IPS-18c (cell line): Measurements from ENCODE around the gene CNKSR2.

ENCODE experiments used
- H3K4me3 ChIP-seq: 2 replicates; pipeline ENCODE4 v1.7.0; 2013; ENCODE audit warnings: low read depth, mild to moderate bottlenecking, low read length, moderate library complexity; ENCODE audit not compliant: insufficient read depth
- H3K9me3 ChIP-seq: one replicate; pipeline ENCODE4 v1.6.1; 2013; ENCODE audit warnings: mild to moderate bottlenecking, low read length, moderate library complexity; ENCODE audit not compliant: control insufficient read depth, insufficient read depth

Gene CNKSR2

GRCh38 chrX:21374163-21374993, at the start of gene CNKSR2:
Gene CNKSR2, plus strand, starts transcription at chrX:21374418. Its CDS starts 480 bp downstream, at chrX:21374898.
- Histone ChIP-seq H3K4me3 (peak within 1 kb of the TSS; percentile 68), H3K9me3 (peaks cover 3% of the 10 kb centered on the region)

DNA sequence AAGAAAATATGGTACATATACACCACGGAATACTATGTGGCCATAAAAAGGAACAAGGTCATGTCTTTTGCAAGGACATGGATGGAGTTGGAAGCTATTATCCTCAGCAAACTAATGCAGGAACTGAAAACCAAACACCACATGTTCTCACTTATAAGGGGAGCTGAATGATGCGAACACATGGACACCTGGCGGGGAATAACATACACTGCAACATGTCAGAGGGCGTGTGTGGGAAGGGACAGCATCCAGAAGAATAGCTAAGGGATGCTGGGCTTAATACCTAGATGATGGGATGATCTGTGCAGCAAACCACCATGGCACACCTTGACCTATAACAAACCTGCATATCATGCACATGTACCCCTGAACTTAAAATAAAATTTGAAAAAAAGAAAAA, 19.5 kb upstream of the CNKSR2 start:
- H3K4me3 ChIP-seq, result no peak overlapping the region

GRCh38 chrX:21355831-21356230, 18.4 kb upstream of the CNKSR2 start:
- Histone ChIP-seq H3K4me3 (no peak overlapping the region), H3K9me3 (no peaks in the 10 kb centered on the region)

More for the DNA sequence above, 19.5 kb upstream of the CNKSR2 start:
- no peaks in the 10 kb centered on the region for H3K9me3 ChIP-seq

GRCh38 chrX:21369613-21370012, 4.6 kb upstream of the CNKSR2 start:
- no peaks in the 10 kb centered on the region for H3K9me3 ChIP-seq
- H3K4me3 ChIP-seq, result no peak overlapping the region

DNA sequence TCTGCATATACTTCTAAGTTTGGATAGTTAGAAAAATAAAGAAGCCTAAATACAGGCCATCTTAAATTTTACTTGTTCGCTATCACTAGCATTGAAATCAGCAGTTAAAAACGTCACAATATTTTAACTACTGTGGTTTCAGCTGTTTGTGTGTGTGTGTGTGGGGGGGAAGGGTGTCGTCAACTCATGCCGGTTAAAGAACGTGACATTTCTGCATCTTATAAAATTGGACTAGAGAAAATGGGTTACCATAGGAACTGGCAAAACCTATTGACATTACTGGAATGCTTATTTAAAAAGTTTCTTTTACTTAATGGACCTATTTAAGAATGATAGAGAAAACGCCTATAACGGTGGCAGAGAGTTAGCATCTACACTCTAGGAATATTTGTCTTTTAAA, 1.2 kb upstream of the CNKSR2 start:
- peaks cover 3% of the 10 kb centered on the region for H3K9me3 ChIP-seq
- no peak overlapping the region for H3K4me3 ChIP-seq

GRCh38 chrX:21373637-21374162, 518 bp upstream of the CNKSR2 start:
- H3K9me3 ChIP-seq, result peaks cover 3% of the 10 kb centered on the region
- peak overlapping the region; percentile 45 for H3K4me3 ChIP-seq

- H3K4me3 ChIP-seq, result peak overlapping the region; percentile 68
- peaks cover 3% of the 10 kb centered on the region for H3K9me3 ChIP-seq
Measured at GRCh38 chrX:21374994-21375707, 933 bp downstream of the CNKSR2 start.

GRCh38 chrX:21375708-21376009, 1.4 kb downstream of the CNKSR2 start:
- peaks cover 3% of the 10 kb centered on the region for H3K9me3 ChIP-seq
- peak overlapping the region; percentile 68 for H3K4me3 ChIP-seq

GRCh38 chrX:21376636-21377035, 2.4 kb downstream of the CNKSR2 start:
- H3K4me3 ChIP-seq, result no peak overlapping the region
- peaks cover 3% of the 10 kb centered on the region for H3K9me3 ChIP-seq

DNA sequence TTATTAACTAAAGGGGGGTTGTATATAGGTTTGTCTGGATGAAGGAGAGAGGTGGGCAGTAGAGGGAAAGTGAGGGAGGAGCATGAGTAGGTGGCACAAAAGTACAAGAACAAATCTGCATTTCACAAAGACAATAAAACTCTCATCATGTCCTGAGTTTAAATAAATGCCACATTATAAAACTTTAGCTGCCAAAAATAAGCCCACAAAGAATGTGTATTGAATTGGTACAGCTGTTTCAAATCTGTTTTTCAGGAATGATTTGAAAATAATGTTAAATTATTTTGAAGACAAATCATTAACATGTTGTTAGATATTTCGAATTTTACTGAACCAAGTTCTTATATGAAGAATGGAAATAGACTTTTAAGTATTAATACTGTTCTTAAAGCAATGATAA, 5.8 kb downstream of the CNKSR2 start:
- peaks cover 3% of the 10 kb centered on the region for H3K9me3 ChIP-seq
- no peak overlapping the region for H3K4me3 ChIP-seq

GRCh38 chrX:21382715-21383114, 8.5 kb downstream of the CNKSR2 start:
- Histone ChIP-seq H3K9me3 (no peaks in the 10 kb centered on the region), H3K4me3 (no peak overlapping the region)

DNA sequence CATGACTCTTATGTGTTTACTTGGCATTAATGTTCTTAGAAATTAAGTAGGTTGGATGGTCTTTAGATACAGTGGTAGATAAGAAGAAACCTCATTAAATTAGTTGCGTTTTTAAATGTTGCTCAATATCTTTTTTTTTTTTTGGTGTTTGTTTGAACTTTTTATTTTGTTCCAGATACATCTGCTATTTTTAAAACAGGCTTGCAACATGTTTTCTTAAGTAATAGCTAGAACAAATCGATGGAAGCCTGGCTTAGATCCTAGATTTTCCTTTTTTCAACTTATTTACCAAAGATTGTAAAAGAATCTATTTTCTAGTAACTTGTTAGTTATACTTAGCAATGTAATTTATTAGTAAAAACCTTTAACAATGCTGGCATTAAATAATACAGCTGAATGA, 9.3 kb downstream of the CNKSR2 start:
- Histone ChIP-seq H3K9me3 (no peaks in the 10 kb centered on the region), H3K4me3 (no peak overlapping the region)

- H3K4me3 ChIP-seq, result no peak overlapping the region
- H3K9me3 ChIP-seq, result no peaks in the 10 kb centered on the region
Measured at GRCh38 chrX:21384178-21384577, 10.0 kb downstream of the CNKSR2 start.

GRCh38 chrX:21394792-21395191, 20.6 kb downstream of the CNKSR2 start:
- peaks cover 6% of the 10 kb centered on the region for H3K9me3 ChIP-seq

DNA sequence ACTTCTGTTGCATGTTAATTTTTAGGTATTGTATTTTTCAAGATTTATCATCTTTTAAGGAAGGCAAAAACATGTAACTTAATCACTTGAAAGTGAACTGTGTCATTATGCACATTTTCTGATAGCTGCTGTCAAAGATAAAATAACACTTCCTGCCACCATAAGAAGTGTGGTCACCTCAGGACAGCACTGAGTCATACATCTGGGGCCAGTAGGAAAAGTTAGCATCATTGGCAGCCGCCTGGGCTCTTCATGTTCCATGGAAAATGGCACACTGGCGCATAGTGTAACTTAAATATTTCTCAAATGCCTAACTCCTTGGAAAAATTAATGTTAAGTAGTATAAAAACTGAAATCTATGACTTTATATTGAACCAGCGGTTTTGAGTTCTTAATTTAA, 24.2 kb downstream of the CNKSR2 start:
- no peaks in the 10 kb centered on the region for H3K9me3 ChIP-seq
- H3K4me3 ChIP-seq, result no peak overlapping the region

More at GRCh38 chrX:21394792-21395191, 20.6 kb downstream of the CNKSR2 start:
- no peak overlapping the region for H3K4me3 ChIP-seq

GRCh38 chrX:21400408-21401121, 26.3 kb downstream of the CNKSR2 start:
- no peaks in the 10 kb centered on the region for H3K9me3 ChIP-seq

DNA sequence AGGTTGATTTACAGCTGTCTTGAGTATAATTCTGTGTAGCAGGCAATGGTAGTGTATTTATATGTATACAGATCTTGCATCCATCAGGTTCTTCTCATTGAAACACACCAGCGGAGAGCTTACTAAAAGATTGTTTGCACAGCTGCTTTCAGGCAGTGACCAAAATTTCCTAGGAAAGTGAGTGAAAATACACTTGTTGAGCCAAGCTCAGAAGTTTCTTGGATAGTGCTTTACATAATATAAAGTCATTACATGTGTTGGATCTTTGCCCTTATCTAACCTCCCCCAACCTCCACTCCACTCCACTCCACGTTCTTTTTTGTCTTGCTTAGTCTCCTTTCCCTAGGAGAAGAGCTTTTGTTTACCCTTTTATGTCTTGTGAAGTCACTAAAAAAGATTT, 34.1 kb downstream of the CNKSR2 start:
- Histone ChIP-seq H3K4me3 (no peak overlapping the region), H3K9me3 (no peaks in the 10 kb centered on the region)

More at GRCh38 chrX:21400408-21401121, 26.3 kb downstream of the CNKSR2 start:
- H3K4me3 ChIP-seq, result no peak overlapping the region
